ENCODE results near the gene FAM181A. TPM values are rescaled to one million over a fixed set of nuclear protein-coding genes. Genes with fewer than 3 reads are reported as not detected.

Gene FAM181A
- total RNA-seq, 1 experiment from 2014 or later: not detected

DNA sequence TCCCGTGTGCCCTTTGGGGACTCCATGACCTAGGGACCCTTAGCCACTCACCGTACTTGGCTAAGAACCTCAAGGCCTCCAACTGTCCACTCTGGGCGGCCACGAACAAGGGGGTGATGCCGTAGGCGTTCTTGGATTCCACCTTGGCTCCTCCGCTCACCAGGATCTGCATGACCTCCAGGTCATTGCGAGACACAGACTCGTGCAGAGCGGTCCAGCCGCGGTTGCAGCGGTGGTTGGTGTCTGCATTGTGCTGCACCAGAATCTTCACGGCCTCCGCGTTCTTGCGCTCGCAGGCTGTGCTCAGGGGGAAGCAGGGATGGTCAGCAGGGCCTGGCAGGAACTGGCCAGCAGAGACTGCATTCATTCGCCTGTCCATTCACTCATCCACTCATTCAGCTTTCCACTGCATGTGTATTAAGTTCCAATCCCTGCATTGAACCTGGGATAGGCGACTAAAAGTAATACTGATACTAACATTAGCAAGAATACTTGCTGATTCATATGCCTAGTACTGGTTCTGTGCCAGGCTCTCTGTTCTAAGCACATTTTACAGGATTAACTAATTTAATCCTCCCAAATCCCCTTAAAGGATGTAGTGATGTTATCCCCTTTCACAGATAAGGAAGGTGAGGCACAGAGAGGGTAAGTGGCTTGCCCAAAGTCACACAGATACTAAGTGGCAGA lies 23.9 kb downstream of the FAM181A start:
- no peak for DNase-seq (ENCODE audit: low spot score)

DNA sequence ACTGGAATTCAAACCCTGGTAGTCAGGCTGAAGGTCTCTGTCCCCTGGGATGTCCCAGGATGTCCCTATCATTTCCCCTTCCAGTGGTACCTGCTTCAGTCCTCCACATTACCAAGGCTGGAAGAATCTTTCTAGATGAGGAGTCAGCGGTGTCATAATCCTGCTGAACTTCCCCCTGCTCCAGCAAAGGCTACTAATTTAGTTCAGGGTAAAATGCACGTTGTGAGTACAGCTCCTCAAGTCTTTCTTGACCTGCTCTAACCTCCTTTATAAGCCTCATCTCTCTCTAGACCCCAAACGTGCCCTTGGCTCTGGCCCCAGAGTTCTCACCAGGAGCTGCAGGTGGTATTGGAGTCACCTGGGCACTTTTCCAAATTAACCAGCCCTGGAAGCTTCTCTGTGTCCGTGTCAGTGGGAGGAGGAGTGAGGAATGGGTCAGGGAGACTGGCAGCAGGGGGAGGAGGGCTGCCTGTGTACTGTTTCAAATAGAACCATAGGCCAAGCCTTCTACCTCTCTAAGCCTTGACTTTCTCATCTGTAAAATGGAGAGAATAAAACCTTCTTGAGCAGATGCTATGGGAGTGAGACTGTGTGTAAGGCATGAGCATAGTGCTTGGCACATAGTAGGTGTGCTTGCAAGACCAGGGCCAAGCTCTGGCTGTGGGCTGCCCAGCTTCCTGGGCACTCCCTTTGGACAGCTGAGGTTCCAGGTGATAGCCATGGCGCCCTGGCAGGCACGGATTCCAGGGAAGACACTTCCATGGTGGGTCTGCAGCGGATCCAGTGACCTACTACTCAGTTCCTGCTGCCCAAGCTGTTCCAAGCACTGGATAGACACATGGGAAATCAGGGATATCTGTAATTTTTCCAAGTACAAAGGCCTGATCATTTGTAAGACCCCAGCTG lies 24.7 kb downstream of the FAM181A start:
- DNase-seq (ENCODE audit: low spot score): no peak

DNA sequence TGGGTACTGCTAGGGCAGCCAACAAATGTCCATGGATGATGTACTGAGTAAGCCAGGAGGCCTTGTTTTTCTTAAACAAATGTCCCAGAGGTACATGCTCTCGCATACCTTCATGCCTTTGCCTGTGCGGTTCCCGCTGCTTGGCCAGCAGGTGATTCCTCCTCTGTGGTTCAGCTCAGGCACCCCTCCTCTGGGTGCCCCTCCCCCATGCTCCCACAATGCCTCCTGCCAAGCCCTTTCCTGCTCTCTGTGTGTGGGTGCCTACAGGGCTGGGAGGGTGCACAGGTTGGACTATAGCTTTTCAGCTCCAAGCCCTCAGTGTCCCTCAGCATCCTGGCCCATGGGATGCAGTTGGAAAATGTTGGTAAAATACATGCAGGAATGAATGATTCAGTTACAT lies 25.7 kb downstream of the FAM181A start:
- no peak for DNase-seq (ENCODE audit: low spot score)

DNA sequence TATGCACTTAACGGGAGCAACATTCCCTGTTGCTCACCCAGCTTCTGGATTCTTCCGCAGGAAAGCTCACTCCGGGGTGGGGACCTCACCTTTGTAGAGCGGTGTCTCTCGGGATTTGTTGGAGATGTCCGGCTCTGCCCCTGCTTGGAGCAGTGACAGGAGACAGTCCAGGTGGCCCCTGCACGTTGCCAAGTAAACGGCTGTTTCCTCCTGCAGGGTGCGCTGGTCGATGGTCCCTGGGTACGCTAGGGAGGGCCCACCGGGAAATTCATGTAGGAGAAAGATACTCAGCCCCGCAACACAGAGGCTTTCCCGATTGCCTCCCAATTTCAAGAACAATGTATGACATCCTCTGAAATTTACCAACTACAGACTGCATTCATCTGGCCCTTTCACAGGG lies 26.1 kb downstream of the FAM181A start:
- no peak for DNase-seq (ENCODE audit: low spot score)

DNA sequence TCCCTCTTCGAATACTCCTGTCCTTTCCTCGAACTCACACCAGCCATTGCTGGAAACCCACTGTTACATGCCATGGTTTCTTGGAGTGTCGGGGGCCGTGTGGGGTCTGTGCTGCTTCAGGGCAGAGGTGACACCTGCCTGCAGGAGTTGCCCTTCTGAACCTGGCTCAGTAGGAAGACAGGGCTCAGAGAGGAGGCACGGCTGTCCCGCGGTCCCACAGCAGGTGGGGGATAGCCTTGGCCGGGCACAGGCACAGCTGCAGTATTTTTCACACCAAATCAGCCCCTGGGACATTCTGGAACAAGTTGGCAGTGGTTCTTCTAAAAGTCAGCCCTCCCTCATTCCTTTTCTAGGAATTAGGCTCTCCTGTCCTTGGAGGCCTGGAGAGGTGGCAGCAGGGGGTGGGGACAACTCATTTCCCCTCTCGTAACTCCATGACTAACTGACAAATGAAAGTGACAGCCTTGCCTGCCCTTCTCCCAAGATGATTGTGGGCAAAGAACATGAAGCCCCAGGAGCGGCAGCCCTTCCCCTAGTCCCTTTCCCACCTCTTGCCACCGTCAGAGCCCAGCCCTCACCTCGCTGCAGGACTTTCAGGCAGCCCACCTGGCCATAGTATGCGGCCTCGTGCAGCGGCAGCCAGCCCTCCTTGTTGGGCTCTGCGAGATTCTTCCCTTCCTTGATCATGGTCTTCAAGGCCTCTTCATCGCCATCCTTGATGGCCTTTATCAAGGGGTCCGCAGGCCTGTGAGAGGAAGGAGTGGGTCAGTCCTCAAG lies 26.8 kb downstream of the FAM181A start:
- no peak for DNase-seq (ENCODE audit: low spot score)

DNA sequence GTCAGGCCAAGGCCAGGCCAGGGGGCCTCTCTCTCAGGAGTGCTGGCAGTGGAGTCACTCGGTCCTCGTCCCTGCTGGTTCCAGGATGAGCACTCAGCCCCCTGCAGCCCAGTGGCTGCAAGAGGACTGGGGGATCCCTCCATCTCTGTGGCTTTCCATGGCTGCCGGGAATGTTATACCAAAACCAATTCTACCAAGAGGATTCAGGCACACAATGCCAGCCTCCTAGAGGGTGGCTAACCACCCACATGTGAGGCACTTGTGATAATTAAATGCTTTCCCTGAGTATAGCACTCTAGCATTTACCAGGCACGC lies 27.3 kb downstream of the FAM181A start:
- no peak for DNase-seq (ENCODE audit: low spot score)

DNA sequence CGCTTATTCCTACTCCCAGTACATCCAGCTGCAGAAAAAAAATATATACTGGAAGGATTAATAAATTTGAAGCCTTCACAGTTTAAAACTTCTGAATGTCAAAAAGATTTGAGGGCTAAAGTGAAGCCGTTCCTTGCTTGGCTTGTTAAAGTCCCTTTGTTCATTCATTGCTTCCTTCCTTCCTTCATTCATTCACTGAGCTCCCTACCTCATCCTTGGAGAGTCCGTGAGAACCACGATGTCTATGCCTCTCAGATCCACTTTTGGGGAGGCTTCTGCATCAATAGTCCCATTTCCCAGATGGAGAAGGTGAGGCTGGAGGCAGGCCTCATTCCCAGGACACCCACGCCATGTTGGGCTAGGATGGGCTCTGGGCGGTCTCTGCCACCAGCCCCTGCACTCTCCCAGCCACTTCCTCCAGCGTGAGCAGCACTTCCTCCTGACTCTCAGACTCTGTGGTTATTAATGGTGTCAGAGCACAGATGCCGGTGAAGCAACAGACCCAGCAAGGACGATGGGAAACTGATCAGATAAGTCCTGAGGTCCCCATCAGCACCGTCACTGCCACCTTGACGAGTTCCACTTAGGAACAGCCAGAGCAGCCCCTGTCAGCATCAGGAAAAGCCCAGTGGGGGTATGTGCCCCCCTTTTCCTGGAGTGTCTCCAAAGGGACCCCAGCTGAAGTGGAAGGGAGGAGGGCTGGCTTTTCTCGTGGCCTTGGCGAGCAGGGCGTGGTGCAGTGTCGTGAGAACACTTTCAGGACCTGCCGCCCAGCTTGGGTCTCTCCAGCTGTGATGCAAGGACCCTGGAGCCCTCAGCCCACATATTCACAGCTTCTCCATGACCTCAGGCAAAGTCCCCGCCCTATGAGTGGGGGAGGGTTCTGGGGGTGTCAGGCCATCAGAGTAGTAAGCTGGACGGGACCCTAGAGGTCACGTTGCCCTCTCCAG lies 28.0 kb downstream of the FAM181A start:
- DNase-seq (ENCODE audit: low spot score): no peak

DNA sequence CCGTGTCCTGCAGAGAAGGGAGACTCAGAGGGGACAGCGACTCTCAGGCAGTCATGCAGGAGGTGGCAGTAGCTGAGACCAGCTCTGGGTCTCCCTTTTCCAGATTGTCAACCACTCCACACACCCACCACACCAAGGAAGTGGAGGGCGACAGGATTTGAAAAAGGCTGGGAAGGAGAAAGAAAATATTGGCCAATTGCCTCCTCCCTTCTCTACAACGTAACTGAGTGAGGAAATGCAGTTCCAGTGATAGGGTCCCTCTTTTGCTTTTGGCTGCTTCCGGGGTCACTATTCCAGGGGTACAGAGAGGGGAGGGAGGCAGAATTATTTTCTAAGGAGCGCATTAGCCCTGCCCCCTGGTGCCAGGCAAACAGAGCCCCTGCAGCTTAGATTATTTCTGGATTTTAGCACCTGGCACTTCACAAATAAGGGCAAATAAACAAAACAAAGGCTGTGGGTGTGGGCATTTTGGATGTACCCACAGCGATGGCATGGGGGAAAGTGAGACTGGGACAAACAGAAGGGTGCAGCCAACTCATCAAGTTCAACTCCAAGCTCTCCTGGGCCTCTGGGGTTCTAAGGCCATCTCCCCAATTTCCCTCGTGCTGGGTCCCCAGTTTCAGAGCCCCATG lies 28.8 kb downstream of the FAM181A start:
- DNase-seq (ENCODE audit: low spot score): no peak

DNA sequence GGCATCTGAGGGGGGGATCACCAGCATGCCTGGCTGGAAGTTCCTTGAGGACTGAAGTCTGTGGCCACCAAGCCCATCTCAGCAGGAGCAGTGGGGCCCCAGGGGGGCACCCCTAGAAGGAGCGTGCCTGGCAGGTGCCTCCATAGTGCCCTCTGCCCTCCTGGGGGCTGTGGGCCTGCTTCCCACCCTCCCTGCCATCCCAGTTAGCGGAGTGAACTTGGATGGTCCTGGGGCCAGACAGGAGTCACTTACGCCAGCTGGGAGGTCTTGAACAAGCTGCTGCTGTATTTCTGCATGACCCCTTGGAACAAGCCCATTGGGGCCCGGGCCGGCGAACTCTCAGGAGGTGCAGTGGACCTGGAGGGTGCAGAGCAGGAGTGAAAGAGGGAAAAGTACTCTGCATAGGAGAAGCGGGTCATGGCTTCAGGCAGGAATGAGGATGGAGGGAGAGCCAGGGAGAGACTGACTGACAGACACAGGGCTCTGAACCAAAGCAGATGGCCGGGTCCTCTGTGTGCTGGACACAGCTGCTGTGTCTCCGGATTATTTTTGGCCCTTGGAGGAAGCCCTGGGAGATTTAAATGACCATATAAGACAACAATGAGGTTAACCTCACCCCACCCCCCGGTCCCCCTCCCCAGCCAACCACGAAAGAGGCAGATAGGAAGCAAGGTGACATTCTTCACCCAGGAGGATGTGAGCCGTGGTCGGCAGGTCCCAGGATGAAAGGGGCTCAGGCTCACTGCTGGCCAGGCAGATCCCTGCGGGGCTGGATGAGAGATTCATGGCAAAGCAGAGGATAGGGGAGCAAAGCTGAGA lies 29.6 kb downstream of the FAM181A start:
- DNase-seq (ENCODE audit: low spot score): no peak

DNA sequence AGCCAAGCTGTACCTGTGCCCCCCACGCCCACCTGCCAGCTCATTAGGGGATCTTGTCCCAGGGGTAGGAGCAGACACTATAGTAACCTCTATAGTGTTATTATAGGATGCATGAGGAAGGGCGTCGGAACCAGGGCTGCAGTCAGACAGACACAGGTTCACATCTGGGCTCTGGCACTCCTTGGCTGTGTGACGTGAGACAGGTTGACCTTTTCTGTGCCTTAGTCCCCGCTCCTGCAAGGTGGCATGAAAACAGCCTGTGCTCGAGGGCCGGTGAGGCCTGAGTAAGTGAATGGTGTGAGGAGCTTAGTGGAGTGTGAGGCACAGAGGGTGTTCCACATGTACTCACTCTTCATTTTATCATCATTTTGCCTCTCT lies 30.2 kb downstream of the FAM181A start:
- no peak for DNase-seq (ENCODE audit: low spot score)

DNA sequence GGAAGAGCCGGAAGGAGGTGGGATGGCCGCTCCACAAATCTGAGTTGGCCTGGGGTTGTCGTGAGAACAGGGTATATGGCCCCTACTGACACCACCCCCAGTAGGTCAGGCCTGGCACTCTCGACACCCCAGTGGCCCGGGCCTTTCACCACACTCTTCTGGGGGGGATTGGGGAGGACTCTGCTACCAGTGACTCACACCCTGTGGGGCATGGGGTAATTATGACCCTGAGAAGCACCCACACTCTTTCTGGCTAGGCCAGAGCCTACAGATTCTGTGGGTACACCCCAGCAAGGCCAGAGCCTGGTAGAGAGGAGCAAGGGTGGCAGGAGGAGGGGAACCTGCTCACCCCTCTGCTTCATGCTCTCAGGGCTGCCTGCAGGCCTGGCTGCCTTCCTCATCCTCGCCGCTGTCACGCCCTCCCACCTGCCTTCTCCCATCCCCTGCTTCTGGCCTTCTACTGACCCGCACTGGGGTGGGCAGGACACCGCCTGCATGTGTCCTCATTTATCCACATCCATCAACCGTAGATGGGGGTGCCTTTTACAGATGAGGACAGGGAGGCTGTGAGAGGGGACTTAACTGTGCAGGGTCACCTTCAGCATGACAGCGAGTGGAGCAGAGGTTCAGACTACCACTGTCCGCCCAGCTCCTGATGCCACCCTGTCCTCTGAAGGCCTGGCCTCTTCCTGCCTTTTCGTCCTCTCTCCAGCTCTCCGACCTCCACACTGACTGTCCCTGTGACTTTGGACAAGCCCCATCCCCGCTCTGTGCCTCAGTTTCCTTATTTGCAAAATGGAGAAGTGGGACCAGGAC lies 30.8 kb downstream of the FAM181A start:
- no peak for DNase-seq (ENCODE audit: low spot score)

DNA sequence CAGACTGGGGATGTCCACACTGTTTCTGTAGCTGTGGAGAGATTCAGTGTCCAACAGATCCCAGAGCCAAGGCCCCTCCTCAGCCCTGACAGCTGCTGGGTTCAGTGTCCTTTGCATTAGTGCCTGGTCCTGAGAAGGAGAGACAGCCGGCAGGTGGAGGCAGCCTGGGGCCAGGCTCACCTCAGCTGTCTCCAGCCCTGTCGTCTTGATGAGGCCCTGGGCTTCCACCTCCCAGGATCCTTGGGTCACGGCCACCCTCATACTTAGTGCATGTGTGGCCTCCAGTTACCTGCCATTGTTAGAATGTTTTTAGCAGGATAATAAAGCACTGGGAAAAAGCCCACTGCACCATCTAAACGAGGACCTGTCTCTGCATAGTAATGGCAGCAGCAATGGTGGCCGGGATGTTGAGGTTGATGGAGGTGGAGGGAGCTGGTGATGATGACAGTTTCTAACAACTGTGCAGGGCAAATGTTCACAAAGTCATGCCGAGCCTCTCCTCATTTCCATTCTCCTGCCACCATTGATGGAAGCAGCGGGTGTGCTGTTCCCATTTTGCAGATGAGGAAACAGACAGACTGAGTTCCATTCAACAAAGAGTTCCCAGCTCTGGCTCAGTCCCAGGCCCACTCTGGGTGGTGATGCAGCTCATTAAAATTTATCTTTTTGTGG lies 31.6 kb downstream of the FAM181A start:
- no peak for DNase-seq (ENCODE audit: low spot score)

DNA sequence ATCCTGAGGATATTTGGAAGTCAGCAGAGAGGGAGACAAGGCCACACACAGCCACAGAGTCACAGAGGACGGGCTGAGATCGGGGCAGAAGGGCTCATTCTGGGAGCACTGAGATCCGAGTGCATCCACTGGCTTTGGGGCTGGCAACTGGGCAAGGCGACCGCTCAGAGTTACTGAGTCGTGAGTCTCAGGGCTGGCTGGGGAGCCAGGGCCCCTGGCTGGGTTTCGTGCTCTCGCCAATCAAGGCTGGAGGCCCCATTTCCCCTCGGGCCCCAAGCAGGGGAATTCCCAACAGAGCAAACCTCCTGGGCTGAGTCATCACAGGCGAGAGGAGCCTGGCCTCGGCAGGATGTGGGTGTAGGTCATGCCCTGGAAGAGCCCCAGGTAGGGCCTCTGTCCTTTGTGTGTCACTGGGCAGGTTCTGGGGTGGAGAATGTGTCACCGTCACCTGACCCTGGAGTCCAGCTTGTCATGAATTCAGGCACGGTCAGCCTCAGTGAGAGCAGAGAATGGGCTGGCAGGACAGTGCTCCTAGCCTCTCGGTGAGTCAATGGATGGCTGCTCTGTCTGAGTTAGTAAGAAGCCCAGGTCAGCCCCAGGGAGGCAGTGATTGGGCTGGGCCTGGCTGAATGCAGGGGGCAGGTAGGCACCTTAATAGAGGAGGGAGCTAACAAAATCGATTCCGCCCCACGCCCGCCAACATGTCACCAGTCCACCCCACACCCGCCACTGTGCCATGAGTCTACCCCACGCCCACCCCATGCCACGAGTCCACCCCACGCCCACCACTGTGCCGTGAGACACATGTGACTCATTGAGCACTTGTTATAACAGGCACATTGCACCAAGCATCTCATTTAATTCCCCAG lies 32.3 kb downstream of the FAM181A start:
- DNase-seq (ENCODE audit: low spot score): peak; percentile 89

DNA sequence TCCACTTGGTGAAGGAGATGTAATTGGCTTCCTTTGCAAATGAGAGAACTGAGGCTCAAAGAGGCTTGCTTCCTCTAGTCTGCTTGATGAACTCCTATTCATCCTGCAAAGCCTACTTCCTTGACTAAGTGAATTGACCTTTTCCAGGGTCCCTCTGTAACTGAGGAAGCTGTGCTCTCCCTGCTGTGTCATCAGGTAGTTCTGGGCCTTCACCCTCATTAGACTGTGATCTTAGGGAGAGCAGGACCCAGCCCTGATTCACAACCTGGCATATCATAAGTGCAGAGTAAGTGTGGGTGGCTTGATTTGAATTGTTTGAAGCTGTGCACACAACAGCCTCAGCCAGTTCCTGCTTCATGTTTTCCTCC lies 32.9 kb downstream of the FAM181A start:
- no peak for DNase-seq (ENCODE audit: low spot score)

DNA sequence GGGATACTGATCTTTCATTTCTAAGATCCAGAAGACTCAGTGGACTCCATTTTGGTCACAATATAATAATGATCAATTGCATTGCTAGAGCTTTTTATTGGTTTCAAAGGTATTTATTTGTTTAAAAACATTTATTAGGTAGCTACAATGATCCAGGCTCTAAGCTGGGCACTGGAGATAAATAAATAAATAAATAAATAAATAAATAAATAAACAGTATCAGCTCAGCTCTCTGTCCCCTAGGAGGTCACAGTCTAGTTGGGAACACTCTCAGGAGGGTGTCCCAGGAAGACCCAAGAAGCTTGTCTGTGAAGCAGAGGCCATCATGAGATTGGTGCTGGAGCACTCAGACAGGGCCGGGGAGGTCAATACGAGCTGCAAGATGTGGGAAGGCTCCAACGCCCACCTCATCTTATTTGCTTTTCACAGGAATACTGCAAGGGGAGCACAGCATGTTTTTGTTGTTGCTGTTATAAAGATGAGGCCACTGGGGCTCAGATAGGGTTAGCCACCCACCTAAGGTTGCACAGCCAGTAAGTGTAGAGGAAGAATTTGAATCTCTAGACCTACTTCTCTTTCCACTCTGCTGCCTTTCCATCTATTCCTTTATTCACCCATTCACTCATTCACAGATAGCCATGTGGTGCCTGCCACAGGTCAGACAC lies 33.8 kb downstream of the FAM181A start:
- DNase-seq (ENCODE audit: low spot score): no peak

DNA sequence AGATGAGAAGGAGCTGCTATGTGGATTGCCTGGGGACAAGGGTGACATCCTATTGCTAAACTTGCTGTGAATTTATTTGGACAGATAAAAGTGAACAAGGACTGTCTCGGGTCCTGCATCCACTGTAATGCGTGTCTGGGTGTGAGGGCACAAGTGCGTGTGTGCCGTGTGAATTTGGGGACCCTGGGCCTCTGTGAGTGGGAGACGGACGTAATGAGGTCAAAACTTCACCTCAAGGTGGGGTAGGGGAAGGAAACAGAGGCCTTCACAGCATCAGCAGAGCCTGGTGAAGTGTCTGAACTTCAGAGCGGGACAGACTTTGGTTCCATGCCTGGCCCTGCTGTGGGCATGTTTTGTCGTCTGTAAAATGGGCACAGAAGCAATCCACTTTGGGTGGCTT lies 34.5 kb downstream of the FAM181A start:
- DNase-seq (ENCODE audit: low spot score): no peak
